ENCODE results near the gene AGFG1. TPM values are rescaled to one million over a fixed set of nuclear protein-coding genes. Genes with fewer than 3 reads are reported as not detected.

AGFG1 gene
- total RNA-seq, 2 experiments from 2014 or later, result 65.6 to 71.2 TPM

DNA sequence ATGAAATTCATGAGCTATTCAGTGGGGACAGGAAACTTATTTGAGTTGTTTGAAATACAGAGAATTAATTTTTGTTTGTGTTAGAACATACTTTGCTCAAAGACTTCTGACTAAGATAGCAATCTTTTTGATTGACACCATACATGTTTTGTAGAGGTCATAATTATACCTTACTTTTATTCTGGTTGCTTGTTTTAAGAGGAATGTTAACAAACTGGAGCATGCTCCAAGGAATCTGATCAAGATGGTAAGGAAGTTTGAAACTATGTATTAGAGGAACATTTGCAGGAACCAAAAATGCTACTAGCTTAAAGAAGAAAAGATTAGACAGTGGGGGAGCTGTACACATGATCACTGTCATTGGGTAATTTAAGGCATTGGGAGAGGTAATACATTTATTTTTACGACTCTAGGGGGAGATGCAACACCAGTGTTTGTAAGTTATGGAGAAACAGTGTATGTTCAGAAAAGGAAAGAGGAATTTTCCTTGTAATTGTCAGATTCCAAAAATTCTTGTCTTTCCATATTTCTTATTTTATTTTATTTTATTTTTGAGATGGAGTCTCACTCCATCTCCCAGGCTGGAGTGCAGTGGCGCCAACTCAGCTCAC is 8.0 kb downstream of the AGFG1 start:
- Mint-ChIP-seq H3K9me3 (ENCODE audit: insufficient read depth) (no peaks in the 10 kb centered on the region), H3K27me3 (ENCODE audit: low read depth) (no peaks in the 10 kb centered on the region), H3K27ac (no peak overlapping the region), H3K4me1 (ENCODE audit: low read depth) (peaks cover 47% of the 10 kb centered on the region), H3K4me3 (no peak overlapping the region), H3K36me3 (ENCODE audit: low read depth) (peaks cover 9% of the 10 kb centered on the region)
- no peak for DNase-seq
- ChIA-PET CTCF (interaction anchor here (0.6 to 2.2 kb wide), 16 partner anchors 9 to 636 kb away, joined by 3 to 15 read pairs (median 3); no protein-coding TSS in a partner anchor), POLR2A (no interaction called here)
- peak; percentile 59 for ATAC-seq

DNA sequence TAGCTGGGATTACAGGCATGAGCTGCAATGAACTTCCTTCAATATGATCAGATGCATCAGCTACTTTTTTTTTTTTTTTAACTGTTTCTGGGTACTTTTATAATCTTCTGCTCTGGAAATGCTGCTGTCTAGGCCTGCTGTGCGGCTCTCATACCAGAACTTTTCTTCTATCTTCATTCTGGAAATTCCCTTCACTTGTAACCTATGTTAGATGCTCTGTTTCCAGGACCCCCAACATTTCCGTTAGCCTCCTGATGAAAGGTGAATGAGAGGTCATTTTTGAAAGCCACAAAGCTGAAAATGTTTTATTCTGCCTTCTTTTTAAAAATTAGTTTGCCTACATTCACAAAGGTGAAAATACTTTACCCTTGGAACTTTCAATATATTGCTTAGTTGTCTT is 8.6 kb downstream of the AGFG1 start:
- no peak overlapping the region for H3K4me3 Mint-ChIP-seq
- H3K27ac Mint-ChIP-seq, result no peak overlapping the region
- H3K36me3 Mint-ChIP-seq (ENCODE audit: low read depth), result peaks cover 10% of the 10 kb centered on the region
- DNase-seq (no peak), ATAC-seq (peak; percentile 49)
- no peaks in the 10 kb centered on the region for H3K27me3 Mint-ChIP-seq (ENCODE audit: low read depth)
- ChIA-PET POLR2A (no interaction called here), CTCF (interaction anchor here (0.6 to 2.2 kb wide), 12 partner anchors 9 to 636 kb away, joined by 3 to 15 read pairs (median 4); no protein-coding TSS in a partner anchor)
- peaks cover 1% of the 10 kb centered on the region for H3K9me3 Mint-ChIP-seq (ENCODE audit: insufficient read depth)
- H3K4me1 Mint-ChIP-seq (ENCODE audit: low read depth), result peaks cover 44% of the 10 kb centered on the region

DNA sequence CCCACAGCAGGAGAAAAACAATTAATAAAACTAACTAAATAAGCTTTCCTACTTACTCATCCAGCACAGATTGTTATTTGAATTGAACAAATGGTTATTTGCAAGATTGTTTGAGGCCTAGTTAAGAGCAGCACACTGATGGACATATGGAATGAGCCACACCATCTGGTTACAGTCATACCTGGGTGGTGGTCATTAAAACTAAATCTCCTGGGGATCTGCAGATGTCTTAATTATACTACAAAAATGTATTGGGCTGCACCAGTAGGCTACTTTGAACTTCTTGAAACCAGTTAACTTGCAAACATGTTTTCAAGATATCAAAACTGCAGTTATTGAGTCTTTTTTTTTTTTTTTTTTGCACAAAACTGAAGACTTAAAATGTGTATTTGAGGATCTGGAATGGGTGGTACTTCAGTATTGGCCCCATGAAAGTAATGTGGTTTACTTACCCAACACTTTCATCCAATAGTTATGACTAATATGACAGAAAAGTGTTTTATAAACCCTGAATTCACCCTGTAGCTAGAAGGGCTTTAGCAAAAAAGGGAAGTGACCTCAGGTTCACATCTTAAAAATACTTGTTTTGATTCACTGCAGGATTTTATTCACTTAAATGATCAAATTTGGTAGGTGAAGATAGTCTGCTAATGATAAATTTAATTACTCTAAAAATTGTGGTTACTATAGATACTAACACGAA is 10.8 kb downstream of the AGFG1 start:
- POLR2A ChIA-PET, result no interaction called here
- H3K9me3 Mint-ChIP-seq (ENCODE audit: insufficient read depth), result peaks cover 5% of the 10 kb centered on the region
- no peak overlapping the region for H3K4me3 Mint-ChIP-seq
- DNase-seq, result no peak
- peaks cover 47% of the 10 kb centered on the region for H3K4me1 Mint-ChIP-seq (ENCODE audit: low read depth)
- ATAC-seq, result no peak
- H3K27me3 Mint-ChIP-seq (ENCODE audit: low read depth), result no peaks in the 10 kb centered on the region
- CTCF ChIA-PET, result interaction anchor here (1.1 to 1.5 kb wide), 3 partner anchors 10 to 176 kb away, joined by 3 to 4 read pairs (median 4); partner anchors contain the start of gene AGFG1
- peaks cover 16% of the 10 kb centered on the region for H3K36me3 Mint-ChIP-seq (ENCODE audit: low read depth)
- peak overlapping the region; percentile 0 for H3K27ac Mint-ChIP-seq

DNA sequence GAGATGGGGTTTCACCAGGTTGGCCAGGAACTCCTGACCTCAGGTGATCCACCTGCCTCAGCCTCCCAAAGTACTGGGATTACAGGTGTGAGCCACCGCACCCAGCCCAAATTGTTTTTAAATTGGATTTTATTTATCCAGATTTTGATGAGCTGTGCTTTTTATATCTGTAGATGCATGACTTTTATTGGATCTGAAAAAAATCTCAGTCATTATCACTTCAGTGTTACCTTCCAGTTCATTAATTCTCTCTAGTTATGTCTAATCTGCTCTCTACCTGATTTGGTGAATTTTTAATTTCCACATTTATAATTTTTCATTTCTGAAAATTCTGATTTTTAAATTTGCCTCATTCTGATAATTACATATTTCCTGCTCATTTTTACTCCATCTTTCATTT is 13.5 kb downstream of the AGFG1 start:
- no peak overlapping the region for H3K27ac Mint-ChIP-seq
- no peaks in the 10 kb centered on the region for H3K27me3 Mint-ChIP-seq (ENCODE audit: low read depth)
- ChIA-PET POLR2A (no interaction called here), CTCF (interaction anchor here (1.3 to 1.5 kb wide), 2 partner anchors 12 to 36 kb away, joined by 3 read pairs; no protein-coding TSS in a partner anchor)
- H3K4me3 Mint-ChIP-seq, result no peak overlapping the region
- no peak for DNase-seq
- peaks cover 16% of the 10 kb centered on the region for H3K36me3 Mint-ChIP-seq (ENCODE audit: low read depth)
- ATAC-seq, result no peak
- peaks cover 31% of the 10 kb centered on the region for H3K4me1 Mint-ChIP-seq (ENCODE audit: low read depth)
- H3K9me3 Mint-ChIP-seq (ENCODE audit: insufficient read depth), result peaks cover 5% of the 10 kb centered on the region

DNA sequence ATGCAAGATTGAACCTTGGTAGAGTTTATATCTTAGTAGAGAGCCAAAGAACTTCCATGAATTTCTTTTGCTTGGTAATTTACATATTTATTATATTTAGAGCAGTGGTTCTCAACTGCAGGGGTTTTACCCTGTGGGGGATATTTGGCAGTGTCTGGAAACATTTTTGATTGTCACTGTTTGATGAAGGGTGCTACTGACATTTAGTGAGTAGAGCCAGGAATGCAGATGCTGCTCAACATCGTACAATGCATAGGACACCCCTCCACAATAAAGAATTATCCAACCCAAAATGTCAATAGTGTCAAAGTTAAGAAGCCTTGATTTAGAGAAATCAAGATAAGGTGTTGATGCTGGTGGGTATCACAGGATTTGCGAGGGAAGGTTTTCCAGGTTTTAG is 14.7 kb downstream of the AGFG1 start:
- POLR2A ChIA-PET, result no interaction called here
- CTCF ChIA-PET, result no interaction called here
- ATAC-seq (no peak), DNase-seq (no peak)
- Mint-ChIP-seq H3K36me3 (ENCODE audit: low read depth) (peaks cover 13% of the 10 kb centered on the region), H3K4me3 (no peak overlapping the region), H3K9me3 (ENCODE audit: insufficient read depth) (peaks cover 5% of the 10 kb centered on the region), H3K4me1 (ENCODE audit: low read depth) (peaks cover 23% of the 10 kb centered on the region), H3K27me3 (ENCODE audit: low read depth) (no peaks in the 10 kb centered on the region), H3K27ac (no peak overlapping the region)

DNA sequence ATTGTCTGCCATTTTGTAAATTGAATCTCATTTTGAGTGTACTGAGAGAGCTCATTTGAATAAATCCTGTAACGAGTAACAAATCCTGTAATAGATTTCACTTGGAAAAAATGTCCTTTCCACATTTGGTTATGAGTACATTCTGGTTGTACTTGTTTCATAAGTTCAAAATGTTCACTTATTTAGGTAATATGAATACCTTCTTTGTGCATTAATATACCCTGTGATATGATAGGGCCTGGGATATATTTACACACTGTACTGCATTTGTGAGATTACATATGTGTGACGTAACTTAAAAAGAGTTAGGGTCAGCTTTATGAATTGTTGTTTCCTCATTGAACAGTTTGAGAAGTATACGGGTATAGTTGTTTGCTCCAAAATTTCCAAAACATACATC is 16.1 kb downstream of the AGFG1 start:
- POLR2A ChIA-PET, result no interaction called here
- Mint-ChIP-seq H3K4me3 (no peak overlapping the region), H3K36me3 (ENCODE audit: low read depth) (peaks cover 19% of the 10 kb centered on the region), H3K4me1 (ENCODE audit: low read depth) (peaks cover 19% of the 10 kb centered on the region), H3K9me3 (ENCODE audit: insufficient read depth) (peaks cover 5% of the 10 kb centered on the region), H3K27ac (no peak overlapping the region), H3K27me3 (ENCODE audit: low read depth) (no peaks in the 10 kb centered on the region)
- DNase-seq, result no peak
- CTCF ChIA-PET, result interaction anchor here (0.8 to 1.1 kb wide), 2 partner anchors 12 to 15 kb away, joined by 3 read pairs; no protein-coding TSS in a partner anchor
- ATAC-seq, result no peak

DNA sequence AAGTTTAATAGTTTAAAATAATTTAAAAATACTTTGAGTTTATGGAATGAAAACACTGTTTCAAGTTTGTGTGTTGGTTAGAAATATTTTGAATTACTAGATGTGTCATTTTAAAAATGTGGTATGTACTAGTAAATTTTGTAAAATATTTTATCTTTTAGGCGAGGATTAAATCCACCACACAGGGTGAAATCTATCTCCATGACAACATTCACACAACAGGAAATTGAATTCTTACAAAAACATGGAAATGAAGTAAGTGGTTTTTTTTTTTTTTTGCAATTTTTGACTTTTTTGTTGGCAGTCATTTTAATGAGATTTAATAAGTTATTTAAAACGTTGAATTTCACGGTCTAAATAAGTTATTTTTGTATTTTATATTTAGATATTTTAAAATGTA is 19.4 kb downstream of the AGFG1 start:
- POLR2A ChIA-PET, result no interaction called here
- H3K27me3 Mint-ChIP-seq (ENCODE audit: low read depth), result no peaks in the 10 kb centered on the region
- H3K27ac Mint-ChIP-seq, result no peak overlapping the region
- CTCF ChIA-PET, result no interaction called here
- H3K36me3 Mint-ChIP-seq (ENCODE audit: low read depth), result peaks cover 15% of the 10 kb centered on the region
- no peaks in the 10 kb centered on the region for H3K9me3 Mint-ChIP-seq (ENCODE audit: insufficient read depth)
- no peak for DNase-seq
- no peak overlapping the region for H3K4me3 Mint-ChIP-seq
- ATAC-seq, result no peak
- H3K4me1 Mint-ChIP-seq (ENCODE audit: low read depth), result peaks cover 11% of the 10 kb centered on the region

DNA sequence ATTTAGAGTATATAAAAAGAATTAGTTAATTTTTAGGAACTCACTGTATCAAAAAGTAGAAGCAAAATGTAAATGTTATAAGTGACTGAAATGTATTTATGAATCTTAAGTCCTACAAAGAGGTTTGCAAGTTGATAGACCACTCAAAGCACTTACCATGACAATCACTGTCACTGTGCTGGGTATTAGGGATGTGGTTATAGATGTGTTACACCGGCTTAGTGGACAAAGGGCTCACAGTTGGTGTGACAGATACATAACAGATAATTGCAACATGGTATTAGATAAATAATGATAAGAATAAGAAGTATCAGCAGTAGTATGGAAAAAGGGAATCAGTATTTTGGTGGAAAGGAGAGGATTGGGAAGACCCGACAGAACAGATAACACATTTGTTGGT is 21.6 kb downstream of the AGFG1 start:
- peaks cover 18% of the 10 kb centered on the region for H3K36me3 Mint-ChIP-seq (ENCODE audit: low read depth)
- ATAC-seq (no peak), DNase-seq (no peak)
- H3K27me3 Mint-ChIP-seq (ENCODE audit: low read depth), result no peaks in the 10 kb centered on the region
- no peak overlapping the region for H3K27ac Mint-ChIP-seq
- no peaks in the 10 kb centered on the region for H3K9me3 Mint-ChIP-seq (ENCODE audit: insufficient read depth)
- ChIA-PET POLR2A (no interaction called here), CTCF (no interaction called here)
- no peak overlapping the region for H3K4me3 Mint-ChIP-seq
- H3K4me1 Mint-ChIP-seq (ENCODE audit: low read depth), result peaks cover 8% of the 10 kb centered on the region

DNA sequence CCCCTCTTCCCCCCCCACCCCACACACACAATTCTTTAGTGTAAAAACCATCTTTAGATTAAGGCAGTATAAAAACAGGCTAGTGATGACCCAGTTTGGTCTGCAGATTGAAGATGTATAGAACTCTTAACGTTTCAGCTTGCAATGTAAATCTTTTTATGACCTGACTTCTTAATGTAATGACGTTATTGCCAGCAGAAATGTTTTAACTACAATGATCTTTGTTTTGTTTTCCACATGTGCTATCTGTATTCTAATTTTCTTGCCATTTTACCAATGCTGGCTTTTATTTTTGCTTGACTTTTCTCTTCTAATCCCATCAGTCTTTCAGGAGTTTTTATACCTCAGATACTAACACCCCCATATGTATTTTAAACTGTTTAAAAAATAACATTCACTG is 25.2 kb downstream of the AGFG1 start:
- Mint-ChIP-seq H3K27ac (no peak overlapping the region), H3K36me3 (ENCODE audit: low read depth) (peaks cover 25% of the 10 kb centered on the region), H3K27me3 (ENCODE audit: low read depth) (no peaks in the 10 kb centered on the region), H3K4me3 (no peak overlapping the region), H3K9me3 (ENCODE audit: insufficient read depth) (no peaks in the 10 kb centered on the region), H3K4me1 (ENCODE audit: low read depth) (peaks cover 2% of the 10 kb centered on the region)
- ChIA-PET POLR2A (no interaction called here), CTCF (no interaction called here)
- DNase-seq, result no peak
- ATAC-seq, result no peak

DNA sequence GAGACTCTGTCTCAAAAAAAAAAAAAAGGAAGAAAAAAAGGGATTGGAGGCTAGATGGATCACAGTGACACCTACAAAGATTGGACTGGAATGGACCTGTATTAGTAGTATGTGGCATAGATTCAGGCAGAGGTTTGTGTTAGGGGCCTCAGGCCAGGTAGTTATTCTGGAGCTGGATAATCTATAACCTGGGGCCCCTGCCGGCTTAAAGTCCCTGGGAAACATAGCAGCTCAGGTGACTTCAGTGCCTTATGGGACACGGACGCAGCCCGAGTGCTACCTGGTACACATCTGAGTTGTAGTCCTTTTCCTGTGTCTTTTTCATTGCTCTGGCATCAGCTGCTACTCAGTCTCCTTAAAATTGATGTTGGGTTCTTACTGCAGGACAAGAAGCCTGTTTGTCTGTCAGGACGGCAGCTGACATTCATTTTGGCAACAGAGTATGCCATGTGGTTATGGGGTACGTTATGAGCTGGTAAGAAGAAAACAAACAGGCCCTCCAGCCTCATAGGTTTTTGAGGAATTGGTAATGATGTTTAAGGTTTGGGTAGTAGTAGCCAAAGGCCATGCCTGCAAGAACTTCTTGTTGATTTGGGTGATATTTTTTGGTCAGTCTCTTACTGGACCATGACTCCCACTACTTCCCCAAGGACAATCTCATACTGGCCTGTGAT is 27.8 kb downstream of the AGFG1 start:
- Mint-ChIP-seq H3K27ac (no peak overlapping the region), H3K27me3 (ENCODE audit: low read depth) (no peaks in the 10 kb centered on the region), H3K4me1 (ENCODE audit: low read depth) (peaks cover 8% of the 10 kb centered on the region), H3K9me3 (ENCODE audit: insufficient read depth) (no peaks in the 10 kb centered on the region), H3K4me3 (no peak overlapping the region), H3K36me3 (ENCODE audit: low read depth) (peaks cover 29% of the 10 kb centered on the region)
- ChIA-PET POLR2A (no interaction called here), CTCF (interaction anchor here (1.0 kb wide), 1 partner anchor 12 kb away, joined by 3 read pairs; no protein-coding TSS in a partner anchor)
- DNase-seq (no peak), ATAC-seq (no peak)

DNA sequence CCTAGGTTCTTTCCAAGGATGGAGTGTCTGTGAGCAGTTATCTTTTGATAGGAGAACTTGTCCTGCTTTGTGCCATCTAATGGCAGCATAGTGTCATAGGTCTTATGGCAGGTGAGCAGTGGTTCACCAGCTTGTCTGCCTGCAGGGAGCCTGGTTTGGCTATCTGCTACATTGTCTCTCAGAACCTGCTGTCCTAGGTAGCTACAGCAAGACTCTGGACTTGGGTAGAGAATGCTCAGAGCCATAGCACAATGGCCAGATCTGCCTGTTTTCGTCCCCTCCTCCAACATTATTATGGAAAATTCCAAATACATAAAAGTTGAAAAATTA is 28.3 kb downstream of the AGFG1 start:
- no peaks in the 10 kb centered on the region for H3K27me3 Mint-ChIP-seq (ENCODE audit: low read depth)
- peaks cover 28% of the 10 kb centered on the region for H3K36me3 Mint-ChIP-seq (ENCODE audit: low read depth)
- peaks cover 10% of the 10 kb centered on the region for H3K4me1 Mint-ChIP-seq (ENCODE audit: low read depth)
- H3K9me3 Mint-ChIP-seq (ENCODE audit: insufficient read depth), result no peaks in the 10 kb centered on the region
- ATAC-seq (no peak), DNase-seq (no peak)
- POLR2A ChIA-PET, result no interaction called here
- H3K27ac Mint-ChIP-seq, result no peak overlapping the region
- CTCF ChIA-PET, result interaction anchor here (1.0 kb wide), 1 partner anchor 13 kb away, joined by 3 read pairs; no protein-coding TSS in a partner anchor
- H3K4me3 Mint-ChIP-seq, result no peak overlapping the region
